GM12878 (cell line): Measurements from ENCODE around the gene HES7. TPM values are rescaled to one million over a fixed set of nuclear protein-coding genes. Genes with fewer than 3 reads are reported as not detected.

ENCODE experiments used
- HSF1 ChIP-seq: fragments of 150-350 bp; IDR thresholded peaks from 2 replicates; pipeline ENCODE4 v1.6.1; 2014; ENCODE audit warnings: mild to moderate bottlenecking, low read depth, low read length
- MEF2A ChIP-seq: IDR thresholded peaks from 2 replicates; pipeline ENCODE4 v1.6.1; 2011; ENCODE audit warnings: low read depth, mild to moderate bottlenecking, low read length, moderate library complexity; ENCODE audit not compliant: insufficient read depth
- PKNOX1 ChIP-seq: fragments of 450-650 bp; IDR thresholded peaks from 2 replicates; pipeline ENCODE4 v1.6.1; 2016; ENCODE audit warnings: mild to moderate bottlenecking
- REST ChIP-seq: IDR thresholded peaks from 2 replicates; pipeline ENCODE4 v1.6.1; 2012; ENCODE audit warnings: mild to moderate bottlenecking, low read depth, low read length
- YY1 ChIP-seq: IDR thresholded peaks from 2 replicates; pipeline ENCODE4 v1.6.1; 2011; ENCODE audit warnings: low read depth, mild to moderate bottlenecking, low read length
- polyA plus RNA-seq, 11 experiments: library from polyadenylated mRNA; depleted of rRNA in 4 of 11; unstranded in 6 of 11; stranded (reverse) in 5 of 11; fragments of >200 nt; fragmentation: Nextera tagmentation in 4 of 11; fragmentation: Illumina TruSeq in 1 of 11; extraction: Ambion mirVana in 4 of 11; extraction: Trizol in 1 of 11; gene quantifications; 1 replicate in 1 of 11; 2 replicates in 10 of 11; pipeline versions ENCODE4 v1.2.1 to v1.2.3, GENCODE V29; 2011 to 2016; ENCODE audit warnings: inconsistent platforms in 2 of 11, missing spikeins in 2 of 11, low read depth in 1 of 11
- total RNA-seq, 4 experiments: library from RNA; depleted of rRNA in 3 of 4; stranded (reverse); fragments of >200 nt in 3 of 4; fragmentation: Illumina TruSeq in 1 of 4; extraction: Trizol in 1 of 4; gene quantifications; 2 replicates each; pipeline versions ENCODE4 v1.2.1 to v1.2.3, GENCODE V29; 2013 to 2021

Gene HES7
- total and polyA plus RNA-seq, 10 of the 15 experiments (the other 5 are each of a cell fraction or from before 2014, with no cell fraction given) = 0.07 to 1.3 (median 0.63) TPM; not detected in 4

- TF ChIP-seq REST = no peak
- TF ChIP-seq YY1 = no peak
- no peak for TF ChIP-seq HSF1
- TF ChIP-seq PKNOX1 = no peak
- no peak for TF ChIP-seq MEF2A
Observed at GRCh38 chr17:8072729-8073461, 51.0 kb downstream of the HES7 start (continued).
